ENCODE results near the gene USP24.

The USP24 gene

DNA sequence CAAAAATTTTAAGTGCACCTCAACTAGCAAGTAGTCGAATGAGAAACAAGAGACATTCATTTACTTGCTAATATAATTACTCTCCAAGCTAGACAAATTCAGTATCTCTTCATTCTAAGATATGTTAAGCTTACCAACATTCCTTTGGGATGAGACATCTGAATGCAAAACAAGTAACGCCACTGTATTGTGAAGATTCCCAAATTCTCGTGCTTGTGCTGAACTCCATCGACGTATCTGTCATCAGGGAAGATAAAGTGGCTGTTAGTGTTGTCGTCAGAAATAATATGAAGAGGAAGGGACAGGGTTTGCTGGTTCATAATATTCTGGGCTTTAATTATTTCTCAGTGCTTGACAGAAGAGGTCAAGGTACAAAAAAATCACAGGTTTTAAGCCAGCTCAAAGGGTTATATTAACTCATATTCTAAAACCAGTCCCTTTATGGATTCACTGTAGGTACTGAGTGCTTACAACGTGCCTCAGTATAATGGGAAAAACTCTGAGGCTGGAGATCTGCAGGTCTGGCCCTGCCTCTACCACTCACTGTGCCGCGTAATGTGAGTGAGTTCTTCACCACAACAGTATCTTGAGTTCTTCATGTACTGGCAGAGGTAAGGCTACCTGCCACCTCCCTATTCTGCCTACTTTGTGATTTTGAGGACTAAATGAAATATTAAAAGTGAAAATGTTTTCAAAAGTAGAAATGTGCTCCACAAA lies 133.8 kb downstream of the USP24 start:
- TF ChIP-seq, protein P1, sequence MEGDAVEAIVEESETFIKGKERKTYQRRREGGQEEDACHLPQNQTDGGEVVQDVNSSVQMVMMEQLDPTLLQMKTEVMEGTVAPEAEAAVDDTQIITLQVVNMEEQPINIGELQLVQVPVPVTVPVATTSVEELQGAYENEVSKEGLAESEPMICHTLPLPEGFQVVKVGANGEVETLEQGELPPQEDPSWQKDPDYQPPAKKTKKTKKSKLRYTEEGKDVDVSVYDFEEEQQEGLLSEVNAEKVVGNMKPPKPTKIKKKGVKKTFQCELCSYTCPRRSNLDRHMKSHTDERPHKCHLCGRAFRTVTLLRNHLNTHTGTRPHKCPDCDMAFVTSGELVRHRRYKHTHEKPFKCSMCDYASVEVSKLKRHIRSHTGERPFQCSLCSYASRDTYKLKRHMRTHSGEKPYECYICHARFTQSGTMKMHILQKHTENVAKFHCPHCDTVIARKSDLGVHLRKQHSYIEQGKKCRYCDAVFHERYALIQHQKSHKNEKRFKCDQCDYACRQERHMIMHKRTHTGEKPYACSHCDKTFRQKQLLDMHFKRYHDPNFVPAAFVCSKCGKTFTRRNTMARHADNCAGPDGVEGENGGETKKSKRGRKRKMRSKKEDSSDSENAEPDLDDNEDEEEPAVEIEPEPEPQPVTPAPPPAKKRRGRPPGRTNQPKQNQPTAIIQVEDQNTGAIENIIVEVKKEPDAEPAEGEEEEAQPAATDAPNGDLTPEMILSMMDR (conservative IDR thresholded peaks at IDR 0.05; ENCODE audit: low read length) = no peak
- TF ChIP-seq EZH2phosphoT487 (IDR thresholded peaks at IDR 0.05; ENCODE audit: borderline replicate concordance) = no peak
- no peak overlapping the region for H2AFZ ChIP-seq (ENCODE audit: low read length)
- H4K20me1 ChIP-seq (ENCODE audit: insufficient read depth, low read length, poor library complexity, severe bottlenecking) = no peaks in the 10 kb centered on the region
- H3K9me3 ChIP-seq (ENCODE audit: insufficient read depth, low read depth, low read length) = no peaks in the 10 kb centered on the region
- H3F3A ChIP-seq (ENCODE audit: low read depth) = no peaks in the 10 kb centered on the region
- no peaks in the 10 kb centered on the region for H3K4me1 ChIP-seq (ENCODE audit: insufficient read depth, low read length, poor library complexity, severe bottlenecking)
- no peaks in the 10 kb centered on the region for H3K9me2 ChIP-seq (replicated peaks; ENCODE audit: low read depth, low read length)
- H3K79me2 ChIP-seq (ENCODE audit: insufficient read depth, low read length) = no peaks in the 10 kb centered on the region
- H3K4me2 ChIP-seq (ENCODE audit: low read depth, low read length, poor library complexity, severe bottlenecking) = no peak overlapping the region
- H3K4me3 ChIP-seq (ENCODE audit: low read length, poor library complexity, severe bottlenecking) = no peak overlapping the region
- H3K9ac ChIP-seq (ENCODE audit: low read depth, low read length, poor library complexity, severe bottlenecking) = no peak overlapping the region
- H3K36me3 ChIP-seq (ENCODE audit: insufficient read depth, low read length) = peaks cover 100% of the 10 kb centered on the region
- H3K27me3 ChIP-seq (ENCODE audit: insufficient read depth, low read length, poor library complexity, severe bottlenecking) = no peaks in the 10 kb centered on the region

DNA sequence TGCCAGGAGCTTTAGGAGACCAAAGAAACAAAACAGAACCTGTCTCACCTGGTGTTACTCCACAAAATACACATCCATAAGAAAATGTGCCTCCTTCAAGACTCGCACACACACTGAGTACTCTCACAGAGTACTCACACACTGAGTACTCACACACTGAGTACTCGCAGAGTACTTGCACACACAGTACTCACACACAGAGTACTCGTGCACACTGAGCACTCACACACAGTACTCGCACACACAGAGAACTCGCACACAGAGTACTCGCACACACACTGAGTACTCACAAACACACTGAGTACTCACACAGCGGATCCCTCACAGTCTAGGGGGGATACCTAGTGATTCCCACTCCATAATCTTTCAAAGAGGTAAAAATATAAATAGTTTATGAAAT lies 135.5 kb downstream of the USP24 start:
- H3K36me3 ChIP-seq (ENCODE audit: insufficient read depth, low read length) = peaks cover 100% of the 10 kb centered on the region
- no peaks in the 10 kb centered on the region for H3K9me3 ChIP-seq (ENCODE audit: insufficient read depth, low read depth, low read length)
- no peaks in the 10 kb centered on the region for H3K27me3 ChIP-seq (ENCODE audit: insufficient read depth, low read length, poor library complexity, severe bottlenecking)
- H3K4me1 ChIP-seq (ENCODE audit: insufficient read depth, low read length, poor library complexity, severe bottlenecking) = no peaks in the 10 kb centered on the region
- H2AFZ ChIP-seq (ENCODE audit: low read length) = no peak overlapping the region
- TF ChIP-seq EZH2phosphoT487 (IDR thresholded peaks at IDR 0.05; ENCODE audit: borderline replicate concordance) = no peak
- TF ChIP-seq, protein P1 (conservative IDR thresholded peaks at IDR 0.05; ENCODE audit: low read length) = no peak
- H3K79me2 ChIP-seq (ENCODE audit: insufficient read depth, low read length) = no peaks in the 10 kb centered on the region
- H3K9ac ChIP-seq (ENCODE audit: low read depth, low read length, poor library complexity, severe bottlenecking) = no peak overlapping the region
- H4K20me1 ChIP-seq (ENCODE audit: insufficient read depth, low read length, poor library complexity, severe bottlenecking) = no peaks in the 10 kb centered on the region
- no peaks in the 10 kb centered on the region for H3F3A ChIP-seq (ENCODE audit: low read depth)
- no peak overlapping the region for H3K4me3 ChIP-seq (ENCODE audit: low read length, poor library complexity, severe bottlenecking)
- no peak overlapping the region for H3K4me2 ChIP-seq (ENCODE audit: low read depth, low read length, poor library complexity, severe bottlenecking)
- no peaks in the 10 kb centered on the region for H3K9me2 ChIP-seq (replicated peaks; ENCODE audit: low read depth, low read length)

DNA sequence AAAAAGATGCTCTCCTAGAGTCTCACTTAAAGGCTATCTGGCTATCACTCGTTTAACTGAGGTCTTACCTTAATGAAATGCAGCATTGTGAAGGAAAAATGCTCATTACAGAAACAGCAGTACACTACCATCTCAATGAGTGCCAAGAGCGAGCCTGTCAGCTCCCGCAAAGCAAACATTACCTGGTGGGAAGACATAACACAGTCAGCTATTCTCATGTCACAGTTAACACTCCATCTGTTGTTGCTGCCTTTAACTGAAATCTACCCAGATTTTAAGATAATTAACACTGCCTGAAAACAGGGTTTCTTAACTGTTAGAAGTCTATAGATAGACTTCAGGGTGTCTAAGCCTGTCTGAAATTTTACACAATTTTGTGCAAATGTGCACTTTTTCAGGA lies 136.7 kb downstream of the USP24 start:
- Histone ChIP-seq H3K79me2 (ENCODE audit: insufficient read depth, low read length) (no peaks in the 10 kb centered on the region), H3K27me3 (ENCODE audit: insufficient read depth, low read length, poor library complexity, severe bottlenecking) (no peaks in the 10 kb centered on the region), H2AFZ (ENCODE audit: low read length) (no peak overlapping the region), H3K4me3 (ENCODE audit: low read length, poor library complexity, severe bottlenecking) (no peak overlapping the region), H4K20me1 (ENCODE audit: insufficient read depth, low read length, poor library complexity, severe bottlenecking) (no peaks in the 10 kb centered on the region), H3F3A (ENCODE audit: low read depth) (no peaks in the 10 kb centered on the region), H3K9ac (ENCODE audit: low read depth, low read length, poor library complexity, severe bottlenecking) (no peak overlapping the region), H3K9me2 (replicated peaks; ENCODE audit: low read depth, low read length) (no peaks in the 10 kb centered on the region), H3K9me3 (ENCODE audit: insufficient read depth, low read depth, low read length) (no peaks in the 10 kb centered on the region), H3K4me2 (ENCODE audit: low read depth, low read length, poor library complexity, severe bottlenecking) (no peak overlapping the region), H3K4me1 (ENCODE audit: insufficient read depth, low read length, poor library complexity, severe bottlenecking) (no peaks in the 10 kb centered on the region), H3K36me3 (ENCODE audit: insufficient read depth, low read length) (peaks cover 99% of the 10 kb centered on the region)
- no peak for TF ChIP-seq EZH2phosphoT487 (IDR thresholded peaks at IDR 0.05; ENCODE audit: borderline replicate concordance)
- TF ChIP-seq, protein P1 (conservative IDR thresholded peaks at IDR 0.05; ENCODE audit: low read length) = no peak
